Choroid plexus epithelial cell (primary cell): ENCODE data around the gene ZNF212.

Experiments
- DNase-seq: peaks from one replicate; pipeline ENCODE4 v3.0.0-alpha.2; 2010; ENCODE audit warnings: low read depth
- H3K4me3 ChIP-seq: 2 replicates; pipeline ENCODE4 v1.5.1; 2011; ENCODE audit warnings: low read depth, mild to moderate bottlenecking, control low read depth, low read length, moderate library complexity
- CTCF ChIP-seq: conservative IDR thresholded peaks from 2 replicates; pipeline ENCODE4 v1.5.1; 2011; ENCODE audit warnings: low read depth, mild to moderate bottlenecking, control low read depth, inconsistent platforms, low read length, moderate library complexity

The ZNF212 gene

GRCh38 chr7:149291781-149292461 lies 52.5 kb downstream of the ZNF212 start:
- DNase-seq: no peak
- no peak overlapping the region for H3K4me3 ChIP-seq
- TF ChIP-seq CTCF: no peak

GRCh38 chr7:149292462-149292823 lies 53.0 kb downstream of the ZNF212 start:
- peak; percentile 75 for DNase-seq
- TF ChIP-seq CTCF: peak; percentile 35
- no peak overlapping the region for H3K4me3 ChIP-seq

- TF ChIP-seq CTCF: no peak
- no peak overlapping the region for H3K4me3 ChIP-seq
- no peak for DNase-seq
Measured at GRCh38 chr7:149293338-149293737, 53.9 kb downstream of the ZNF212 start.

- DNase-seq: no peak
- H3K4me3 ChIP-seq: no peak overlapping the region
- TF ChIP-seq CTCF: no peak
Measured at GRCh38 chr7:149293946-149294633, 54.6 kb downstream of the ZNF212 start.

GRCh38 chr7:149294634-149295480 lies 55.4 kb downstream of the ZNF212 start:
- DNase-seq: no peak
- no peak for TF ChIP-seq CTCF
- no peak overlapping the region for H3K4me3 ChIP-seq

- TF ChIP-seq CTCF: no peak
- H3K4me3 ChIP-seq: no peak overlapping the region
- DNase-seq: no peak
Measured at GRCh38 chr7:149295481-149295850, 56.0 kb downstream of the ZNF212 start.
